HepG2 (cell line): ENCODE results near the gene TMEM9B. TPM values are rescaled to one million over a fixed set of nuclear protein-coding genes. Genes with fewer than 3 reads are reported as not detected.

Source experiments
- CAMTA2 ChIP-seq: sonication (generic); formaldehyde crosslinking; IDR thresholded peaks from 2 replicates; pipeline ENCODE4 v1.4.0; 2020; ENCODE audit warnings: mild to moderate bottlenecking, missing genetic modification reagents, borderline replicate concordance
- CREM ChIP-seq, 2 experiments: sonication (generic) in 1 of 2; formaldehyde crosslinking in 1 of 2; IDR thresholded peaks; 2 replicates each; pipeline versions ENCODE4 v1.4.0 to v1.6.1; 2016 to 2020; ENCODE audit warnings: antibody characterized with exemption in 1 of 2, mild to moderate bottlenecking in 1 of 2, missing genetic modification reagents in 1 of 2
- FOXK2 ChIP-seq: fragments of 450-650 bp; IDR thresholded peaks from 2 replicates; pipeline ENCODE4 v1.6.1; 2016
- GATAD2A ChIP-seq: IDR thresholded peaks from 2 replicates; pipeline ENCODE4 v1.6.1; 2016
- KDM4B ChIP-seq: sonication (generic); formaldehyde crosslinking; IDR thresholded peaks from 2 replicates; pipeline ENCODE4 v1.4.0; 2020; ENCODE audit warnings: missing genetic modification reagents
- MEIS2 ChIP-seq: sonication (generic); formaldehyde crosslinking; IDR thresholded peaks from 2 replicates; pipeline ENCODE4 v1.9.0; 2021; ENCODE audit warnings: mild to moderate bottlenecking, missing genetic modification reagents
- NCOA2 ChIP-seq: sonication (generic); formaldehyde crosslinking; IDR thresholded peaks from 2 replicates; pipeline ENCODE4 v1.8.0; 2022; ENCODE audit warnings: inconsistent platforms
- NFYC ChIP-seq: IDR thresholded peaks from 2 replicates; pipeline ENCODE4 v1.6.1; 2016; ENCODE audit warnings: missing genetic modification reagents, missing compliant biosample characterization
- RCOR2 ChIP-seq: IDR thresholded peaks from 2 replicates; pipeline ENCODE4 v1.6.1; 2016; ENCODE audit warnings: missing biosample characterization, missing genetic modification reagents
- SMAD3 ChIP-seq: sonication (generic); formaldehyde crosslinking; IDR thresholded peaks from 2 replicates; pipeline ENCODE4 v1.4.0; 2020; ENCODE audit warnings: missing genetic modification reagents
- ZBTB3 ChIP-seq: sonication (generic); formaldehyde crosslinking; IDR thresholded peaks from 2 replicates; pipeline ENCODE4 v1.4.0; 2020; ENCODE audit warnings: low read depth, mild to moderate bottlenecking, moderate library complexity, missing genetic modification reagents, borderline replicate concordance
- ZKSCAN5 ChIP-seq: sonication (generic); formaldehyde crosslinking; IDR thresholded peaks from 2 replicates; pipeline ENCODE4 v1.5.1; 2020; ENCODE audit warnings: mild to moderate bottlenecking, missing genetic modification reagents
- ZMYM2 ChIP-seq: sonication (generic); formaldehyde crosslinking; IDR thresholded peaks from 2 replicates; pipeline ENCODE4 v1.8.0; 2022; ENCODE audit warnings: mild to moderate bottlenecking, missing genetic modification reagents
- ZNF460 ChIP-seq: sonication (generic); formaldehyde crosslinking; IDR thresholded peaks from 2 replicates; pipeline ENCODE4 v1.5.1; 2020; ENCODE audit warnings: missing genetic modification reagents, mild to moderate bottlenecking, borderline replicate concordance
- ZNF562 ChIP-seq: sonication (generic); formaldehyde crosslinking; IDR thresholded peaks from 2 replicates; pipeline ENCODE4 v1.8.0; 2022; ENCODE audit warnings: missing genetic modification reagents, borderline replicate concordance
- ZNF790 ChIP-seq: sonication (generic); formaldehyde crosslinking; IDR thresholded peaks from 2 replicates; pipeline ENCODE4 v1.8.0; 2022; ENCODE audit warnings: missing genetic modification reagents, mild to moderate bottlenecking, borderline replicate concordance
- ZNF883 ChIP-seq: sonication (generic); formaldehyde crosslinking; IDR thresholded peaks from 2 replicates; pipeline ENCODE4 v1.5.1; 2020; ENCODE audit warnings: mild to moderate bottlenecking, missing genetic modification reagents; ENCODE audit errors: not compliant biosample characterization
- ZSCAN31 ChIP-seq: sonication (generic); formaldehyde crosslinking; IDR thresholded peaks from 2 replicates; pipeline ENCODE4 v1.5.0; 2020; ENCODE audit warnings: low read depth, mild to moderate bottlenecking, missing genetic modification reagents
- polyA plus RNA-seq, 8 experiments: library from polyadenylated mRNA; depleted of rRNA in 3 of 8; stranded (reverse) in 7 of 8; unstranded in 1 of 8; fragments of >200 nt; fragmentation: Illumina TruSeq in 4 of 8; extraction: Trizol in 4 of 8; gene quantifications; 2 replicates each; pipeline versions ENCODE4 v1.2.1 to v1.2.3, GENCODE V29; 2011 to 2016; ENCODE audit warnings: low read depth in 4 of 8, missing spikeins in 1 of 8, mixed read lengths in 1 of 8; ENCODE audit not compliant: insufficient read depth in 1 of 8
- total RNA-seq, 5 experiments: library from RNA; depleted of rRNA; stranded (reverse); fragments of >200 nt; fragmentation: Illumina TruSeq; extraction: Trizol; gene quantifications; 2 replicates each; pipeline ENCODE4 v1.2.3, GENCODE V29; 2016; ENCODE audit warnings: low read depth in 1 of 5
- TF ChIP-seq, protein P1 (sequence below): sonication (generic); formaldehyde crosslinking; conservative IDR thresholded peaks from 2 replicates; pipeline ENCODE4 v1.4.0; 2020; ENCODE audit warnings: mild to moderate bottlenecking, missing genetic modification reagents, moderate library complexity
- TF ChIP-seq, protein P2 (sequence below): sonication (generic); formaldehyde crosslinking; IDR thresholded peaks from 2 replicates; pipeline ENCODE4 v1.4.0; 2020; ENCODE audit warnings: mild to moderate bottlenecking, missing genetic modification reagents
- TF ChIP-seq, protein P3 (sequence below): sonication (generic); formaldehyde crosslinking; conservative IDR thresholded peaks from 2 replicates; pipeline ENCODE4 v1.4.0; 2020; ENCODE audit warnings: missing genetic modification reagents
- TF ChIP-seq, protein P4 (sequence below): sonication (generic); formaldehyde crosslinking; conservative IDR thresholded peaks from 2 replicates; pipeline ENCODE4 v1.8.0; 2022; ENCODE audit warnings: low read depth, missing genetic modification reagents
- TF ChIP-seq, protein P5 (sequence below): sonication (generic); formaldehyde crosslinking; IDR thresholded peaks from 2 replicates; pipeline ENCODE4 v1.5.0; 2020; ENCODE audit warnings: mild to moderate bottlenecking, low read depth, missing genetic modification reagents, borderline replicate concordance

The TMEM9B gene
- total and polyA plus RNA-seq, 2 of the 13 experiments (the other 11 are each of a cell fraction or from before 2014, with no cell fraction given), result 12.4 to 20.8 TPM

DNA sequence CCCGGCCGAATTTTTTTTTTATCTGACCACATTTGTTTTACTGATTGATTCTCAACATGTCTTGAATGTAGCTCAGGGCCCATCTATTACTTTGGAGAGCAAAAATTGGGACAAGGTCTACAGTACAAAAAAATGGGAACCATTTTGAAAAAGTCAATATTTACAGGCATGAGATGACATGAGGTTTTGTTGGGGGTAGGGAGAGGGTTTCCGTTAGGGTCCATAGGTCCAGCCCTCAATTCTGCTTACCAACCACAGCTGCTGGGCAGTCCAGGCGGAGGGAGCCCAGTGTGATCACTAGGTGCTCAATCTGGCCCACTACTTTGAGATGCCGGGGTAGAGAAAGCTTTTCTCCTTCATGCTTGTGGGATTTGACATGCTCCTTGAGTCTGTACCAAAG lies 21.2 kb upstream of the TMEM9B start (continued):
- TF ChIP-seq, protein P1, sequence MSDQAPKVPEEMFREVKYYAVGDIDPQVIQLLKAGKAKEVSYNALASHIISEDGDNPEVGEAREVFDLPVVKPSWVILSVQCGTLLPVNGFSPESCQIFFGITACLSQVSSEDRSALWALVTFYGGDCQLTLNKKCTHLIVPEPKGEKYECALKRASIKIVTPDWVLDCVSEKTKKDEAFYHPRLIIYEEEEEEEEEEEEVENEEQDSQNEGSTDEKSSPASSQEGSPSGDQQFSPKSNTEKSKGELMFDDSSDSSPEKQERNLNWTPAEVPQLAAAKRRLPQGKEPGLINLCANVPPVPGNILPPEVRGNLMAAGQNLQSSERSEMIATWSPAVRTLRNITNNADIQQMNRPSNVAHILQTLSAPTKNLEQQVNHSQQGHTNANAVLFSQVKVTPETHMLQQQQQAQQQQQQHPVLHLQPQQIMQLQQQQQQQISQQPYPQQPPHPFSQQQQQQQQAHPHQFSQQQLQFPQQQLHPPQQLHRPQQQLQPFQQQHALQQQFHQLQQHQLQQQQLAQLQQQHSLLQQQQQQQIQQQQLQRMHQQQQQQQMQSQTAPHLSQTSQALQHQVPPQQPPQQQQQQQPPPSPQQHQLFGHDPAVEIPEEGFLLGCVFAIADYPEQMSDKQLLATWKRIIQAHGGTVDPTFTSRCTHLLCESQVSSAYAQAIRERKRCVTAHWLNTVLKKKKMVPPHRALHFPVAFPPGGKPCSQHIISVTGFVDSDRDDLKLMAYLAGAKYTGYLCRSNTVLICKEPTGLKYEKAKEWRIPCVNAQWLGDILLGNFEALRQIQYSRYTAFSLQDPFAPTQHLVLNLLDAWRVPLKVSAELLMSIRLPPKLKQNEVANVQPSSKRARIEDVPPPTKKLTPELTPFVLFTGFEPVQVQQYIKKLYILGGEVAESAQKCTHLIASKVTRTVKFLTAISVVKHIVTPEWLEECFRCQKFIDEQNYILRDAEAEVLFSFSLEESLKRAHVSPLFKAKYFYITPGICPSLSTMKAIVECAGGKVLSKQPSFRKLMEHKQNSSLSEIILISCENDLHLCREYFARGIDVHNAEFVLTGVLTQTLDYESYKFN (CRISPR knock-in tag), result peak; percentile 86
- no peak for TF ChIP-seq FOXK2
- TF ChIP-seq CAMTA2 (CRISPR knock-in tag), result no peak
- TF ChIP-seq ZMYM2 (CRISPR knock-in tag), result no peak
- no peak for TF ChIP-seq ZNF562 (CRISPR knock-in tag)
- TF ChIP-seq ZBTB3, result no peak
- TF ChIP-seq SMAD3 (CRISPR knock-in tag), result no peak
- TF ChIP-seq, protein P2, sequence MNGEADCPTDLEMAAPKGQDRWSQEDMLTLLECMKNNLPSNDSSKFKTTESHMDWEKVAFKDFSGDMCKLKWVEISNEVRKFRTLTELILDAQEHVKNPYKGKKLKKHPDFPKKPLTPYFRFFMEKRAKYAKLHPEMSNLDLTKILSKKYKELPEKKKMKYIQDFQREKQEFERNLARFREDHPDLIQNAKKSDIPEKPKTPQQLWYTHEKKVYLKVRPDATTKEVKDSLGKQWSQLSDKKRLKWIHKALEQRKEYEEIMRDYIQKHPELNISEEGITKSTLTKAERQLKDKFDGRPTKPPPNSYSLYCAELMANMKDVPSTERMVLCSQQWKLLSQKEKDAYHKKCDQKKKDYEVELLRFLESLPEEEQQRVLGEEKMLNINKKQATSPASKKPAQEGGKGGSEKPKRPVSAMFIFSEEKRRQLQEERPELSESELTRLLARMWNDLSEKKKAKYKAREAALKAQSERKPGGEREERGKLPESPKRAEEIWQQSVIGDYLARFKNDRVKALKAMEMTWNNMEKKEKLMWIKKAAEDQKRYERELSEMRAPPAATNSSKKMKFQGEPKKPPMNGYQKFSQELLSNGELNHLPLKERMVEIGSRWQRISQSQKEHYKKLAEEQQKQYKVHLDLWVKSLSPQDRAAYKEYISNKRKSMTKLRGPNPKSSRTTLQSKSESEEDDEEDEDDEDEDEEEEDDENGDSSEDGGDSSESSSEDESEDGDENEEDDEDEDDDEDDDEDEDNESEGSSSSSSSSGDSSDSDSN, result no peak
- TF ChIP-seq, protein P3, sequence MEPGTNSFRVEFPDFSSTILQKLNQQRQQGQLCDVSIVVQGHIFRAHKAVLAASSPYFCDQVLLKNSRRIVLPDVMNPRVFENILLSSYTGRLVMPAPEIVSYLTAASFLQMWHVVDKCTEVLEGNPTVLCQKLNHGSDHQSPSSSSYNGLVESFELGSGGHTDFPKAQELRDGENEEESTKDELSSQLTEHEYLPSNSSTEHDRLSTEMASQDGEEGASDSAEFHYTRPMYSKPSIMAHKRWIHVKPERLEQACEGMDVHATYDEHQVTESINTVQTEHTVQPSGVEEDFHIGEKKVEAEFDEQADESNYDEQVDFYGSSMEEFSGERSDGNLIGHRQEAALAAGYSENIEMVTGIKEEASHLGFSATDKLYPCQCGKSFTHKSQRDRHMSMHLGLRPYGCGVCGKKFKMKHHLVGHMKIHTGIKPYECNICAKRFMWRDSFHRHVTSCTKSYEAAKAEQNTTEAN, result no peak
- no peak for TF ChIP-seq NFYC (CRISPR knock-in tag)
- no peak for TF ChIP-seq RCOR2 (CRISPR knock-in tag)
- TF ChIP-seq ZNF790 (CRISPR knock-in tag), result no peak
- no peak for TF ChIP-seq NCOA2 (CRISPR knock-in tag)
- TF ChIP-seq, protein P4, sequence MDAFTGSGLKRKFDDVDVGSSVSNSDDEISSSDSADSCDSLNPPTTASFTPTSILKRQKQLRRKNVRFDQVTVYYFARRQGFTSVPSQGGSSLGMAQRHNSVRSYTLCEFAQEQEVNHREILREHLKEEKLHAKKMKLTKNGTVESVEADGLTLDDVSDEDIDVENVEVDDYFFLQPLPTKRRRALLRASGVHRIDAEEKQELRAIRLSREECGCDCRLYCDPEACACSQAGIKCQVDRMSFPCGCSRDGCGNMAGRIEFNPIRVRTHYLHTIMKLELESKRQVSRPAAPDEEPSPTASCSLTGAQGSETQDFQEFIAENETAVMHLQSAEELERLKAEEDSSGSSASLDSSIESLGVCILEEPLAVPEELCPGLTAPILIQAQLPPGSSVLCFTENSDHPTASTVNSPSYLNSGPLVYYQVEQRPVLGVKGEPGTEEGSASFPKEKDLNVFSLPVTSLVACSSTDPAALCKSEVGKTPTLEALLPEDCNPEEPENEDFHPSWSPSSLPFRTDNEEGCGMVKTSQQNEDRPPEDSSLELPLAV (CRISPR knock-in tag), result no peak
- no peak for TF ChIP-seq ZNF460
- TF ChIP-seq KDM4B (CRISPR knock-in tag), result no peak
- TF ChIP-seq ZNF883 (CRISPR knock-in tag), result no peak
- peak; percentile 22; the same call in 1 of the 2 replicates for TF ChIP-seq GATAD2A (CRISPR knock-in tag)
- no peak for TF ChIP-seq ZSCAN31
- no peak for TF ChIP-seq ZKSCAN5 (CRISPR knock-in tag)
- TF ChIP-seq MEIS2, result no peak
- TF ChIP-seq, protein P5, sequence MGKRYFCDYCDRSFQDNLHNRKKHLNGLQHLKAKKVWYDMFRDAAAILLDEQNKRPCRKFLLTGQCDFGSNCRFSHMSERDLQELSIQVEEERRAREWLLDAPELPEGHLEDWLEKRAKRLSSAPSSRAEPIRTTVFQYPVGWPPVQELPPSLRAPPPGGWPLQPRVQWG (CRISPR knock-in tag), result no peak
- no peak for TF ChIP-seq CREM (IDR thresholded peaks at IDR 0.05)
- TF ChIP-seq CREM (CRISPR knock-in tag; IDR thresholded peaks at IDR 0.05), result no peak
